Measurements from ENCODE around the gene KAT6B.

DNA sequence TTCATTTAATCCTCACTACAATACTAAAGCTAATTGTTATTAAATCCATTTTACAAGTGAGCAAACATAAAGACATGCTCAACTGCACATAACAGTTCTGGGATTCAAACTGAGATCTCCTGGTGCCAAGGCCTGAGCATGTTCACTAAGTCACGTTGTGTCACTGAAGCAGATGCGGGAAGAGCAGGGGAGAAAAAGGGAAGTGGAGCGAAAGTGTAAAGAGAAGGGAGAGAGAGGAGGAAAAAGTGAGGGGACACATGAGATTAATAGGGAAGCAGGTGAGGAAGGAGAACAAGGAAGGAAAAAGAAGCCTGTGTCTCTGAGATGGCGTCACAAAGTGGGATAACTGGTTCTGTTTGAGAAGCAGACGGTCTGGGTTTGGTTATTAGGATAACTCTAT is 38.9 kb upstream of the KAT6B start:
- TF ChIP-seq, protein P1, sequence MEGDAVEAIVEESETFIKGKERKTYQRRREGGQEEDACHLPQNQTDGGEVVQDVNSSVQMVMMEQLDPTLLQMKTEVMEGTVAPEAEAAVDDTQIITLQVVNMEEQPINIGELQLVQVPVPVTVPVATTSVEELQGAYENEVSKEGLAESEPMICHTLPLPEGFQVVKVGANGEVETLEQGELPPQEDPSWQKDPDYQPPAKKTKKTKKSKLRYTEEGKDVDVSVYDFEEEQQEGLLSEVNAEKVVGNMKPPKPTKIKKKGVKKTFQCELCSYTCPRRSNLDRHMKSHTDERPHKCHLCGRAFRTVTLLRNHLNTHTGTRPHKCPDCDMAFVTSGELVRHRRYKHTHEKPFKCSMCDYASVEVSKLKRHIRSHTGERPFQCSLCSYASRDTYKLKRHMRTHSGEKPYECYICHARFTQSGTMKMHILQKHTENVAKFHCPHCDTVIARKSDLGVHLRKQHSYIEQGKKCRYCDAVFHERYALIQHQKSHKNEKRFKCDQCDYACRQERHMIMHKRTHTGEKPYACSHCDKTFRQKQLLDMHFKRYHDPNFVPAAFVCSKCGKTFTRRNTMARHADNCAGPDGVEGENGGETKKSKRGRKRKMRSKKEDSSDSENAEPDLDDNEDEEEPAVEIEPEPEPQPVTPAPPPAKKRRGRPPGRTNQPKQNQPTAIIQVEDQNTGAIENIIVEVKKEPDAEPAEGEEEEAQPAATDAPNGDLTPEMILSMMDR (IDR thresholded peaks at IDR 0.05) = no peak
- no peak for TF ChIP-seq ZFX (IDR thresholded peaks at IDR 0.05; ENCODE audit: borderline replicate concordance)

Data from 22Rv1 (cell line).